Measurements from ENCODE around the gene NOL9. TPM values are rescaled to one million over a fixed set of nuclear protein-coding genes. Genes with fewer than 3 reads are reported as not detected.

The NOL9 gene
- total RNA-seq, 4 donors from 2014 or later: 19.4 to 33.6 (median 27.5) TPM

- Histone ChIP-seq H3K4me3 (no peak overlapping the region), H3K27me3 (no peaks in the 10 kb centered on the region), H3K27ac (no peak overlapping the region), H3K9me3 (no peaks in the 10 kb centered on the region), H3K36me3 (no peaks in the 10 kb centered on the region), H3K4me1 (peaks cover 20% of the 10 kb centered on the region)
- 19% methylated on average over 11 of the region's 11 CpGs for WGBS
- DNase-seq (ENCODE audit: low spot score in 2 of 2): no peak
- no peak for TF ChIP-seq POLR2A (IDR thresholded peaks at IDR 0.05)
- no peak for TF ChIP-seq EP300 (IDR thresholded peaks at IDR 0.05)
- TF ChIP-seq CTCF (IDR thresholded peaks at IDR 0.05): no peak
- no peak for TF ChIP-seq POLR2AphosphoS5 (IDR thresholded peaks at IDR 0.05)
Measured at GRCh38 chr1:6519491-6519934, 34.8 kb downstream of the NOL9 start.

GRCh38 chr1:6517435-6517851 is 36.9 kb downstream of the NOL9 start:
- Histone ChIP-seq H3K4me3 (no peak overlapping the region), H3K27me3 (no peaks in the 10 kb centered on the region), H3K9me3 (no peaks in the 10 kb centered on the region), H3K4me1 (peaks cover 20% of the 10 kb centered on the region), H3K36me3 (no peaks in the 10 kb centered on the region), H3K27ac (no peak overlapping the region)
- 50% methylated on average over 8 of the region's 8 CpGs for WGBS
- no peak for DNase-seq (ENCODE audit: low spot score in 2 of 2)
- no peak for TF ChIP-seq CTCF (IDR thresholded peaks at IDR 0.05)
- TF ChIP-seq POLR2A (IDR thresholded peaks at IDR 0.05): no peak
- no peak for TF ChIP-seq EP300 (IDR thresholded peaks at IDR 0.05)
- no peak for TF ChIP-seq POLR2AphosphoS5 (IDR thresholded peaks at IDR 0.05)

GRCh38 chr1:6515771-6516170 is 38.5 kb downstream of the NOL9 start:
- Histone ChIP-seq H3K27me3 (no peaks in the 10 kb centered on the region), H3K4me3 (no peak overlapping the region), H3K9me3 (no peaks in the 10 kb centered on the region), H3K36me3 (no peaks in the 10 kb centered on the region), H3K4me1 (peaks cover 19% of the 10 kb centered on the region), H3K27ac (no peak overlapping the region)
- WGBS: 91% methylated on average over 4 of the region's 4 CpGs
- TF ChIP-seq POLR2A (IDR thresholded peaks at IDR 0.05) (no peak), CTCF (IDR thresholded peaks at IDR 0.05) (no peak), EP300 (IDR thresholded peaks at IDR 0.05) (no peak), POLR2AphosphoS5 (IDR thresholded peaks at IDR 0.05) (no peak)
- DNase-seq (ENCODE audit: low spot score in 2 of 2): no peak

- DNase-seq (ENCODE audit: low spot score in 2 of 2): no peak
- H3K27ac ChIP-seq: no peak overlapping the region
- TF ChIP-seq POLR2A (IDR thresholded peaks at IDR 0.05) (no peak), CTCF (IDR thresholded peaks at IDR 0.05) (no peak), POLR2AphosphoS5 (IDR thresholded peaks at IDR 0.05) (no peak), EP300 (IDR thresholded peaks at IDR 0.05) (no peak)
- no peaks in the 10 kb centered on the region for H3K27me3 ChIP-seq
- no peaks in the 10 kb centered on the region for H3K9me3 ChIP-seq
- no peak overlapping the region for H3K4me3 ChIP-seq
- WGBS: 68% methylated on average over 3 of the region's 9 CpGs
- no peaks in the 10 kb centered on the region for H3K36me3 ChIP-seq
- no peaks in the 10 kb centered on the region for H3K4me1 ChIP-seq
Measured at GRCh38 chr1:6513320-6513801, 41.0 kb downstream of the NOL9 start.

- no peak overlapping the region for H3K27ac ChIP-seq
- WGBS: 65% methylated on average over 5 of the region's 8 CpGs
- DNase-seq (ENCODE audit: low spot score in 2 of 2): no peak
- H3K4me1 ChIP-seq: no peaks in the 10 kb centered on the region
- H3K4me3 ChIP-seq: no peak overlapping the region
- no peaks in the 10 kb centered on the region for H3K36me3 ChIP-seq
- no peaks in the 10 kb centered on the region for H3K27me3 ChIP-seq
- no peaks in the 10 kb centered on the region for H3K9me3 ChIP-seq
- no peak for TF ChIP-seq CTCF (IDR thresholded peaks at IDR 0.05)
- no peak for TF ChIP-seq POLR2AphosphoS5 (IDR thresholded peaks at IDR 0.05)
- no peak for TF ChIP-seq EP300 (IDR thresholded peaks at IDR 0.05)
- no peak for TF ChIP-seq POLR2A (IDR thresholded peaks at IDR 0.05)
Measured at GRCh38 chr1:6512908-6513280, 41.4 kb downstream of the NOL9 start.
